Measurements from ENCODE around the gene SPRED1. TPM values are rescaled to one million over a fixed set of nuclear protein-coding genes. Genes with fewer than 3 reads are reported as not detected.

SPRED1 gene
- total RNA-seq, 1 donor from 2014 or later, result 33.7 TPM

- TF ChIP-seq, protein P1, sequence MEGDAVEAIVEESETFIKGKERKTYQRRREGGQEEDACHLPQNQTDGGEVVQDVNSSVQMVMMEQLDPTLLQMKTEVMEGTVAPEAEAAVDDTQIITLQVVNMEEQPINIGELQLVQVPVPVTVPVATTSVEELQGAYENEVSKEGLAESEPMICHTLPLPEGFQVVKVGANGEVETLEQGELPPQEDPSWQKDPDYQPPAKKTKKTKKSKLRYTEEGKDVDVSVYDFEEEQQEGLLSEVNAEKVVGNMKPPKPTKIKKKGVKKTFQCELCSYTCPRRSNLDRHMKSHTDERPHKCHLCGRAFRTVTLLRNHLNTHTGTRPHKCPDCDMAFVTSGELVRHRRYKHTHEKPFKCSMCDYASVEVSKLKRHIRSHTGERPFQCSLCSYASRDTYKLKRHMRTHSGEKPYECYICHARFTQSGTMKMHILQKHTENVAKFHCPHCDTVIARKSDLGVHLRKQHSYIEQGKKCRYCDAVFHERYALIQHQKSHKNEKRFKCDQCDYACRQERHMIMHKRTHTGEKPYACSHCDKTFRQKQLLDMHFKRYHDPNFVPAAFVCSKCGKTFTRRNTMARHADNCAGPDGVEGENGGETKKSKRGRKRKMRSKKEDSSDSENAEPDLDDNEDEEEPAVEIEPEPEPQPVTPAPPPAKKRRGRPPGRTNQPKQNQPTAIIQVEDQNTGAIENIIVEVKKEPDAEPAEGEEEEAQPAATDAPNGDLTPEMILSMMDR (IDR thresholded peaks at IDR 0.05), result no peak
- no peak for DNase-seq (ENCODE audit: extremely low spot score, unreplicated experiment)
- Mint-ChIP-seq H3K27ac (ENCODE audit: unreplicated experiment) (no peak overlapping the region), H3K4me1 (ENCODE audit: unreplicated experiment) (peaks cover 18% of the 10 kb centered on the region), H3K9me3 (ENCODE audit: unreplicated experiment) (no peaks in the 10 kb centered on the region), H3K4me3 (ENCODE audit: unreplicated experiment) (no peak overlapping the region), H3K36me3 (ENCODE audit: unreplicated experiment) (no peaks in the 10 kb centered on the region), H3K27me3 (ENCODE audit: unreplicated experiment) (no peaks in the 10 kb centered on the region)
These were observed 27.3 kb upstream of the SPRED1 start for GRCh38 chr15:38225381-38225780.

GRCh38 chr15:38226608-38227266 is 25.9 kb upstream of the SPRED1 start:
- TF ChIP-seq, protein P1 (IDR thresholded peaks at IDR 0.05), result no peak
- no peaks in the 10 kb centered on the region for H3K9me3 Mint-ChIP-seq (ENCODE audit: unreplicated experiment)
- no peak for DNase-seq (ENCODE audit: extremely low spot score, unreplicated experiment)
- no peaks in the 10 kb centered on the region for H3K27me3 Mint-ChIP-seq (ENCODE audit: unreplicated experiment)
- H3K4me1 Mint-ChIP-seq (ENCODE audit: unreplicated experiment), result peaks cover 18% of the 10 kb centered on the region
- no peak overlapping the region for H3K27ac Mint-ChIP-seq (ENCODE audit: unreplicated experiment)
- no peaks in the 10 kb centered on the region for H3K36me3 Mint-ChIP-seq (ENCODE audit: unreplicated experiment)
- no peak overlapping the region for H3K4me3 Mint-ChIP-seq (ENCODE audit: unreplicated experiment)

GRCh38 chr15:38227941-38228340 is 24.7 kb upstream of the SPRED1 start:
- Mint-ChIP-seq H3K27me3 (ENCODE audit: unreplicated experiment) (no peaks in the 10 kb centered on the region), H3K4me1 (ENCODE audit: unreplicated experiment) (peaks cover 18% of the 10 kb centered on the region), H3K27ac (ENCODE audit: unreplicated experiment) (no peak overlapping the region), H3K9me3 (ENCODE audit: unreplicated experiment) (no peaks in the 10 kb centered on the region), H3K36me3 (ENCODE audit: unreplicated experiment) (no peaks in the 10 kb centered on the region), H3K4me3 (ENCODE audit: unreplicated experiment) (no peak overlapping the region)
- DNase-seq (ENCODE audit: extremely low spot score, unreplicated experiment), result no peak
- TF ChIP-seq, protein P1 (IDR thresholded peaks at IDR 0.05), result no peak

DNA sequence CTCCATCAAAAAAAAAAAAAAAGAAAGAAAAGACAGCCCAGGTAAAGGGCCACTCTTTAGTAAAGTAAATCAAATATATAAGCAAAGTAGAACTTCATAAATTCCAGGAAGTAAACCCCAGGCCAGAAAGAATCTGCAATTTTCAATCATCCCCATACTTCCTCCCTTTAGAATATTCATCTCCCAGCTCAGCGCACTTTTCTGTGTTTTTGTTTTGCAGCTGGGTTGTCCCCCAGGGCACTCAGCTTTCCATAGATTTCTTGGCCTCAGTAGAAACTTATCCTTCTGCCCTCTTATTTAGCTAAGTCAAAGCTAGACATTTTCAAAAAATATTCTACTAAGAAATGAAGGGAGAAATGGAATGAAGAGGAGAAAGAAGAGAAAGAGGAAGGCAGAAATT is 24.0 kb upstream of the SPRED1 start:
- no peak for DNase-seq (ENCODE audit: extremely low spot score, unreplicated experiment)
- Mint-ChIP-seq H3K4me1 (ENCODE audit: unreplicated experiment) (peaks cover 18% of the 10 kb centered on the region), H3K27ac (ENCODE audit: unreplicated experiment) (peak overlapping the region; percentile 36), H3K36me3 (ENCODE audit: unreplicated experiment) (no peaks in the 10 kb centered on the region), H3K4me3 (ENCODE audit: unreplicated experiment) (no peak overlapping the region), H3K9me3 (ENCODE audit: unreplicated experiment) (no peaks in the 10 kb centered on the region), H3K27me3 (ENCODE audit: unreplicated experiment) (no peaks in the 10 kb centered on the region)
- TF ChIP-seq, protein P1 (IDR thresholded peaks at IDR 0.05), result no peak

DNA sequence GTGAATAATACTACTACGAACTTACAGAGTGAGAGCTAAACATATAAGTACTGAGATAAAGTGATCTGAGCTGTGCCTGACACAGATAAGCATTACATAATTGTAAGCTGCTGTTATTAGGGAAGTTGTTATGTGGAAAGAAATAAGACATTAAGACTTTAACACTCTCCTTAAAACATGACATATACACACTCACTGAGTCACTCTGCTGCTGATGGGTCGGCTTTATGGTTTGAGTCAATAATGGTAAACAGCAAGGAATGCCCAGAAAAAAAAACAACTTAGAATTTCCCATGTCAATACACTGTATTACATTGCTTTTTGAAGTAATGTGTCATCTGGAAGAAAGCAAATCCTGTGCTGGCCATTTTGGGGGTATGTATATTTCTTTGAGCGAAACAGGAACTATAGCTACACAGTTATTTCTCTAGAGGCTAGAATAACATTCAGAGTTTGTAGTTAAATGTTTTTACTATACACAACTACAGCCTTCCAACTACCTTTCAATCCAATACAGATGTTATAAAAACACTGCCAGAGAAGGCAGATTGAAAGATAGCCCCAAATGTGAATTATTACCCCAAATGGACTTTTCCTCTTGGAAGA is 22.8 kb upstream of the SPRED1 start:
- TF ChIP-seq, protein P1 (IDR thresholded peaks at IDR 0.05), result no peak
- no peaks in the 10 kb centered on the region for H3K36me3 Mint-ChIP-seq (ENCODE audit: unreplicated experiment)
- no peak for DNase-seq (ENCODE audit: extremely low spot score, unreplicated experiment)
- no peaks in the 10 kb centered on the region for H3K27me3 Mint-ChIP-seq (ENCODE audit: unreplicated experiment)
- H3K9me3 Mint-ChIP-seq (ENCODE audit: unreplicated experiment), result no peaks in the 10 kb centered on the region
- H3K4me3 Mint-ChIP-seq (ENCODE audit: unreplicated experiment), result no peak overlapping the region
- no peak overlapping the region for H3K27ac Mint-ChIP-seq (ENCODE audit: unreplicated experiment)
- peaks cover 18% of the 10 kb centered on the region for H3K4me1 Mint-ChIP-seq (ENCODE audit: unreplicated experiment)

Measured in osteocyte (in vitro differentiated cells).